Measurements from ENCODE around the gene CALD1.

Gene CALD1

DNA sequence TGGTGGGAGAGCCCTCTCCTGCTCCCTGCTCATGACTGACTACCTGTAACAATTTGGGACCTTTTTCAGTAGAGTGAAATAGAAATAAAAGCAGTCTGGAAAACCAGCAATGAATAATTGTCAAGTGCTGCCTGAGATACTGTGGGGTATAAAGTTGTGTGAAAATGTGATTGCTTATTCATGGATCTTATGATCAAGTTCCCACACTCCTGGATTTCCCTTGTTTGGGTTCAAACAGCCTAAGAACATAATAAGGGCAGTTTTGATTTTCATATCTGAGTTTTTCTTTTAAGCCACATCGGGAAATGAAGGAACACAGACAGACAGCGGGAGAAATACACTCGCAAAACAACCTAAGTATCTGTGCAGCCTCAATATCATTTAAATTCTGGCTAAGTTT, 52.9 kb downstream of the CALD1 start:
- TF ChIP-seq, protein P1, sequence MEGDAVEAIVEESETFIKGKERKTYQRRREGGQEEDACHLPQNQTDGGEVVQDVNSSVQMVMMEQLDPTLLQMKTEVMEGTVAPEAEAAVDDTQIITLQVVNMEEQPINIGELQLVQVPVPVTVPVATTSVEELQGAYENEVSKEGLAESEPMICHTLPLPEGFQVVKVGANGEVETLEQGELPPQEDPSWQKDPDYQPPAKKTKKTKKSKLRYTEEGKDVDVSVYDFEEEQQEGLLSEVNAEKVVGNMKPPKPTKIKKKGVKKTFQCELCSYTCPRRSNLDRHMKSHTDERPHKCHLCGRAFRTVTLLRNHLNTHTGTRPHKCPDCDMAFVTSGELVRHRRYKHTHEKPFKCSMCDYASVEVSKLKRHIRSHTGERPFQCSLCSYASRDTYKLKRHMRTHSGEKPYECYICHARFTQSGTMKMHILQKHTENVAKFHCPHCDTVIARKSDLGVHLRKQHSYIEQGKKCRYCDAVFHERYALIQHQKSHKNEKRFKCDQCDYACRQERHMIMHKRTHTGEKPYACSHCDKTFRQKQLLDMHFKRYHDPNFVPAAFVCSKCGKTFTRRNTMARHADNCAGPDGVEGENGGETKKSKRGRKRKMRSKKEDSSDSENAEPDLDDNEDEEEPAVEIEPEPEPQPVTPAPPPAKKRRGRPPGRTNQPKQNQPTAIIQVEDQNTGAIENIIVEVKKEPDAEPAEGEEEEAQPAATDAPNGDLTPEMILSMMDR (IDR thresholded peaks at IDR 0.05; ENCODE audit: low read depth, low read length) = no peak
- H3K4me3 ChIP-seq (ENCODE audit: low read depth, low read length) = no peak overlapping the region

DNA sequence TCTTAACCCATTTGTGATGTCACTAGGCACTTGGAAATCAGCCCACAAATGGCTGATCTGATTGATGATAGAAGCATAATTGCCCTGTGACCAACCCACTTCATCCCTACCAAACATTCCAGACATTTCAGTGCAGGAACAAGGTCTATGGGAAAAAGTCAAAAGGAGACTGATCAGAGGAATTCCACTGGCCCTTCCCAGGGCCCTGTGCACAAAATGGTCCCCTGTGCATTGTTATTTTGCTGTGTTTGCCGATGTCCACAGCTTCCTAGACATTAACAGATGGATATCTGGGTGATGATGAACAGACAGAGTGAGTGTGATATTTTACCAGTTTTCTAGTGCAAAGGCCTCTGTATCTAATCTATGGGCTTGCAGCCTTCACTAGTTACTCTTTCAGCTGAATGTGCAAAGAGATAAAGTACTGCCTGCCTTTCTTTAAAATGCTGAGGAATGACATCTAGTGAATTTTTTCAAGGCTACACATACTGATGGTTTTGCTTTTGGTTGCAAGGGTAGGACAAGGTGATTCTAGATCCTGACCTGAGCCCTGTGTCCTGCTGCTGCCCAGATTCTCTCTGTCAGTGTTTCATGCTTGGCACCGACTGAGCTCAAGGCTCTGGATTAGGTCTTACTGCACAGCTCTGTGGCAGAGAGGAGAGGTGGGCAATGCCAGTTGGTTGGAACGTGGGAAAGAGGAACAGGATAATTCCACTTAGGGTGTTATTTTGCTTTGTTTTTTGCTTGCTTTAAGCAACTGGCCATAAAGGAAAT, 55.4 kb downstream of the CALD1 start:
- no peak overlapping the region for H3K4me3 ChIP-seq (ENCODE audit: low read depth, low read length)
- TF ChIP-seq, protein P1 (IDR thresholded peaks at IDR 0.05; ENCODE audit: low read depth, low read length) = no peak

DNA sequence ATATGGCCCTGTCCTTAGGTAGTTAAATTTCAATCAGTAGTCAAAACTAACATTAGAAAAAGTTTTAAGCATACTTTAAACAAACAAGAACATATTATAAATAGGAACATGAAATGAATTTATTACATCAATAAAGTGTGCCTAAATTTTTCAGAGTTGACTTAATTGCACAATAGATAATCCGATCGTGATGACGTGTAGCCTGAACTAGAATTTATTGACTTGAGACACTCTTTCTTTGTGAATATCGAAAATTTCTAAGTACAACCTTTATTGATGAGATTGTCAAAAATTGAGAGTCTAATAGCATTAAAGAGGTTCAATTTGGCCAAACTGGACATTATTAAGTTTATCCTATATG, 56.0 kb downstream of the CALD1 start:
- TF ChIP-seq, protein P1 (IDR thresholded peaks at IDR 0.05; ENCODE audit: low read depth, low read length) = no peak
- H3K4me3 ChIP-seq (ENCODE audit: low read depth, low read length) = no peak overlapping the region

DNA sequence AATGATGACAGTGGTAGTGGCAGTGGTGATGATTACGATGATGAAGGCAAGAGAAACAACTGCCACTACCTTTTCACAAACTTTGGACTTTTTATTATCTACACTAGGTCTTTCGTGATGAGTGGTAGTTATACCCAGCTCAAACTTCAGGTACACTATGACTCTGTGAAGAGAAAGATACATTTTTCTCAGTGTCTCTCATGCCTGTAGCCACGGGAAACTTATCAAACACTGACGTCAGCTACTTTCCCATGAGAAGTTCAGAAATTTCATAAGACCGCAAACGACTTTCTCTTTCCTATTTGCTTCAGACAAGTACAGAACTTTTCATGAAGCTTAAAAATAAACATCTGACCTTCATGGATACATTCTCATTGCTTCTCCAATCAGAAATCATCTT, 57.0 kb downstream of the CALD1 start:
- H3K4me3 ChIP-seq (ENCODE audit: low read depth, low read length) = no peak overlapping the region
- TF ChIP-seq, protein P1 (IDR thresholded peaks at IDR 0.05; ENCODE audit: low read depth, low read length) = no peak

DNA sequence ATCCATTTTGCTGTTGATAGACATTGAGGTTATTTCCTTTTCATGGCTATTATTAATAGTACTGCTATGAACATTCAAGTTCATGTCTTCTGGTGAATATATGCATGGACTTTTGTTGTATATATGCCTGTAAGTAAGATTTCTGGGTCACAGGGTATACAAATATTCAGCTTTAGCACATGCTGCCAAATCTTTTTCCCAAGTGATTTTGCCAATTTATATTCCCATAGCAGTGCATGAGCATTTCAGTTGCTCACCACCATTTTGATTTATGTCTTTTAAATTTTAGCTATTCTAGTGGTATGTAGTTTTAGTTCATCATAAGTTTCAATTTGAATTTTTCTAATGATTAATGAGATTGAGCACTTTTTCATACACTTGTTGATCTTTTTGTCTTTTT, 59.9 kb downstream of the CALD1 start:
- H3K4me3 ChIP-seq (ENCODE audit: low read depth, low read length) = no peak overlapping the region
- TF ChIP-seq, protein P1 (IDR thresholded peaks at IDR 0.05; ENCODE audit: low read depth, low read length) = no peak

DNA sequence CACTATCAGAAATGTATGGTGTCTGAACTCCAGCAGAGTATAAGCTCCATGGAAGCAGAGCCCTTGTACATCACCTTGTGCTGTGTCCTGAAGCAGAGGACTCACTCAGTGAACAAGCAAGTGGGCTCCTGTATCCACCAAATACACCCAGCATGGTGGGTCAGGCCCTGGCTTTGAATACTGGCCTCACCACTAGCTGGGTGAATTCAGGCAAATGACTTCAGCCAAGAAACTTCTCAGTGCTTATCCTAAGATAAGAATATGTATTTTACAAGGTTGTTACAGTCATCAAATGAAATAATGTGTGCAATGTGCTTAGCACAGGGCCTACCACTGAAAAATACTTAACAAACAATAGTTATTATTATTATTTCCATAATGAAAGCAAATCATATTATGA, 62.6 kb downstream of the CALD1 start:
- TF ChIP-seq, protein P1 (IDR thresholded peaks at IDR 0.05; ENCODE audit: low read depth, low read length) = no peak
- no peak overlapping the region for H3K4me3 ChIP-seq (ENCODE audit: low read depth, low read length)

DNA sequence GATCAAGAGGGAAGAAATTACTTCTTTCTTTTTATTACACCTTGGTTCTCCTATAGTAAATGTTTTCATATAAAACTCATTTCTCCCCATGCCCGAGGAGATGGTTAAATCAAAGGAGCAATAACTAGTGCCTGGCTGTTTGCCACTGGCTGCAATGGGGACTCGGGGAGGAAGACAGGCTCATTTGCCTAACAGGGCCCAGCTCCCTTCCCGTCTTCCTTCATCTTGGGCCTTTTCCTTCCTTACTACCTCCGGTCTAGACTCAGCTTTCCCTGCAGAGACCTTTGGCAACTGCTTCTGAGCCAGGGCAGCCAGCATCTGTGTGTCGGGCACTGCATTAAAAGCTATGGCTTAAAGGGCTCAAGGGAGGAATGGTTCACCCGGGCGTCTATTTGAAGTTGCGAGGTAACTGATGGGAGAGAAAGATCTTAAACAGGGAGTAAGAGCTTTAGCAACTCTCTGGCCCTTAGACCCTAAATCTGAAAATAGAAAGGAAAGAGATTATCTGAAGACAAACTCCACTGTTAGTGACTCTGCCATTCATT, 63.5 kb downstream of the CALD1 start:
- H3K4me3 ChIP-seq (ENCODE audit: low read depth, low read length) = no peak overlapping the region
- TF ChIP-seq, protein P1 (IDR thresholded peaks at IDR 0.05; ENCODE audit: low read depth, low read length) = no peak
